ENCODE measurements around the gene LRRC2. TPM values are rescaled to one million over a fixed set of nuclear protein-coding genes. Genes with fewer than 3 reads are reported as not detected.
A peak's percentile ranks its signal among the peaks of the same experiment; 100 is the strongest.

LRRC2 gene
- total RNA-seq, 1 donor from 2014 or later, result 0.87 TPM

- Mint-ChIP-seq H3K4me1 (peaks cover 7% of the 10 kb centered on the region), H3K9me3 (no peaks in the 10 kb centered on the region), H3K27me3 (ENCODE audit: low read depth) (peaks cover 11% of the 10 kb centered on the region), H3K4me3 (peak overlapping the region; percentile 17), H3K27ac (no peak overlapping the region), H3K36me3 (no peaks in the 10 kb centered on the region)
- peak; percentile 84 to 94 for DNase-seq (ENCODE audit: low spot score in 2 of 2, unreplicated experiment in 2 of 2)
- TF ChIP-seq, protein P1, sequence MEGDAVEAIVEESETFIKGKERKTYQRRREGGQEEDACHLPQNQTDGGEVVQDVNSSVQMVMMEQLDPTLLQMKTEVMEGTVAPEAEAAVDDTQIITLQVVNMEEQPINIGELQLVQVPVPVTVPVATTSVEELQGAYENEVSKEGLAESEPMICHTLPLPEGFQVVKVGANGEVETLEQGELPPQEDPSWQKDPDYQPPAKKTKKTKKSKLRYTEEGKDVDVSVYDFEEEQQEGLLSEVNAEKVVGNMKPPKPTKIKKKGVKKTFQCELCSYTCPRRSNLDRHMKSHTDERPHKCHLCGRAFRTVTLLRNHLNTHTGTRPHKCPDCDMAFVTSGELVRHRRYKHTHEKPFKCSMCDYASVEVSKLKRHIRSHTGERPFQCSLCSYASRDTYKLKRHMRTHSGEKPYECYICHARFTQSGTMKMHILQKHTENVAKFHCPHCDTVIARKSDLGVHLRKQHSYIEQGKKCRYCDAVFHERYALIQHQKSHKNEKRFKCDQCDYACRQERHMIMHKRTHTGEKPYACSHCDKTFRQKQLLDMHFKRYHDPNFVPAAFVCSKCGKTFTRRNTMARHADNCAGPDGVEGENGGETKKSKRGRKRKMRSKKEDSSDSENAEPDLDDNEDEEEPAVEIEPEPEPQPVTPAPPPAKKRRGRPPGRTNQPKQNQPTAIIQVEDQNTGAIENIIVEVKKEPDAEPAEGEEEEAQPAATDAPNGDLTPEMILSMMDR (IDR thresholded peaks at IDR 0.05; ENCODE audit: unreplicated experiment), result peak; percentile 79
These were observed 77.3 kb downstream of the LRRC2 start for GRCh38 chr3:46488735-46489361.

DNA sequence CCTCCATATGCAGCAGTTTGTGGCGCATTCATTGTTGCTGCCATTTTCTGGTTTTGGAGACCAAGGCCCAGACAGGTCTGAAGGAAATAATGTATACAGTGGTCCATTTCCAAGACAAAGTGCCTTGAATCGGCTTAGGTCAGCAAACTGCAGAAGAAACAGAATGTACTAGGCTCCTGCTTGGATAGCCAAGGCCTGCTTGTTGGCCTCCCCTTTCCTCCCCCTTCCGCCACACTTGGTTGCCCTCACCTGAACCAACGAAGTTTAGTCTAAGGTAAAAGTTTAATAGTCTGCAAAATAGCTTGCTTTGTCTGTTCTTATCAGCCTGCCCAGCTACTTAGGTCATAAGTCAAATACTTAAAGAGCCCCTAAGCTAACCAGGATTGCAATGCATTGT is 80.3 kb downstream of the LRRC2 start:
- Mint-ChIP-seq H3K4me3 (no peak overlapping the region), H3K27me3 (ENCODE audit: low read depth) (peaks cover 23% of the 10 kb centered on the region), H3K36me3 (no peaks in the 10 kb centered on the region), H3K27ac (no peak overlapping the region), H3K4me1 (peaks cover 7% of the 10 kb centered on the region), H3K9me3 (no peaks in the 10 kb centered on the region)
- DNase-seq (ENCODE audit: low spot score in 2 of 2, unreplicated experiment in 2 of 2), result no peak
- TF ChIP-seq, protein P1 (IDR thresholded peaks at IDR 0.05; ENCODE audit: unreplicated experiment), result no peak

DNA sequence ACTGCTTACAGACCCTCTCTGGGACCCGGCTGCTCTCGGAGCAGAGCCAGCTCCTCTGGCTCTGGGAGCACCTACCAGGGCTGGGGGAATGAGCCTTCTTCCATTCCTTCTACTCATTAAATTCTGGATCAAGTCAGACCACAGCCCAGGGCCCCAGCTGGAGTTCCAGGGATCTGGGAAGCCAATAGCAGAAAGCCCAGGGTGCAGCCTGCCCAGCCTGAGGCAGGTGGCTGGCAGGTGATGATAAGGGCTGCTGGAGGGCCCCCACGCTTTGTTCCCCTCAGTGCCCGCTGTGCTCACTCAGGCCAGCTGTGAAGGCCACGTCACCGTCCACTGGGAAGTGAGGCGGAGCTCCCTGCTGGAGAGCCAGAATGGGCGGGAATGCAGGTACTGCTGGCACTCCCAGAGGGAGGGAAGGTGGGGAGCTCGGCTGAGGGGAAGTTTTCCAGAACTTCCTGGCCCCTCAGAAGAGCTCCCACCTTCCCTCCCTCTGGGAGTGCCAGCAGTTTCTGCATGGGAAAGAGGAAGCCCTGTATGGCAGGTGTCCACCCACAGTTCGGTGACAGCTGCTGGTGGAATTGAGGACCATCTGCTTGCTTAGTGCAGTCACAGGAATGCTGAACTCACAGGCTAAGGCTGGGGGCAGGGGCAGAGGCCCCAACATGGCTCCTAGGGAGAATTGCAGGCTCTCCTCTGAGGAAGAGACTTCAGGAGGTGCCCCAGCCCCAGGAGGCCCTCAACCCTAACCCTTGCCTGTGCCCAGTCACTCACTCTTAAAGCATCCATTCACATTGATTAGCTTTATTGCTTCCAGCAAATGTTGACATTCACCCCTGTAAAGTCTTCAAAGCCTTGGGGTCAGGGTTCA is 81.0 kb downstream of the LRRC2 start:
- H3K9me3 Mint-ChIP-seq, result no peaks in the 10 kb centered on the region
- TF ChIP-seq, protein P1 (IDR thresholded peaks at IDR 0.05; ENCODE audit: unreplicated experiment), result no peak
- H3K27ac Mint-ChIP-seq, result no peak overlapping the region
- peaks cover 30% of the 10 kb centered on the region for H3K27me3 Mint-ChIP-seq (ENCODE audit: low read depth)
- H3K4me3 Mint-ChIP-seq, result no peak overlapping the region
- H3K36me3 Mint-ChIP-seq, result no peaks in the 10 kb centered on the region
- H3K4me1 Mint-ChIP-seq, result peaks cover 7% of the 10 kb centered on the region
- DNase-seq (ENCODE audit: low spot score in 2 of 2, unreplicated experiment in 2 of 2), result no peak

DNA sequence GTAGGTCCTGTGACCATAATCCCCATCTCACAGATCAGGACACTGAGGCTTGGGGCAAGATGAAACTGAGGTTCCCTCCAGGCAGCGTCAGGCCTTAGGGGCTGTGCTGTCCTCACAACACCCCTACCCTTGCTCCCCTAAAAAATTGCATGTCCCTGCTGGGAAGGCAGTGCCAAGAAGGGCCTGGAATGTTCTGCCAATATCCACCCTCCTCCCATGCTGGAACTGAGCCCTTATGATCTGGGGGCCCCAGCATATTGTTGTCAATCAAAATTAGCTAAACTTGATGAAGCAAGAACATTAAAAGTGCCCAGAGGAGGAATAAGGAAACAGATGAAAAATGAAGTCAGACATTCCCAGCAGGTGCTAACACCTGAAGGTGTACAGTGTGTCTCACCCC is 81.7 kb downstream of the LRRC2 start:
- no peaks in the 10 kb centered on the region for H3K36me3 Mint-ChIP-seq
- TF ChIP-seq, protein P1 (IDR thresholded peaks at IDR 0.05; ENCODE audit: unreplicated experiment), result no peak
- peaks cover 7% of the 10 kb centered on the region for H3K4me1 Mint-ChIP-seq
- H3K9me3 Mint-ChIP-seq, result no peaks in the 10 kb centered on the region
- H3K27ac Mint-ChIP-seq, result no peak overlapping the region
- peaks cover 34% of the 10 kb centered on the region for H3K27me3 Mint-ChIP-seq (ENCODE audit: low read depth)
- no peak overlapping the region for H3K4me3 Mint-ChIP-seq
- DNase-seq (ENCODE audit: low spot score in 2 of 2, unreplicated experiment in 2 of 2), result no peak

DNA sequence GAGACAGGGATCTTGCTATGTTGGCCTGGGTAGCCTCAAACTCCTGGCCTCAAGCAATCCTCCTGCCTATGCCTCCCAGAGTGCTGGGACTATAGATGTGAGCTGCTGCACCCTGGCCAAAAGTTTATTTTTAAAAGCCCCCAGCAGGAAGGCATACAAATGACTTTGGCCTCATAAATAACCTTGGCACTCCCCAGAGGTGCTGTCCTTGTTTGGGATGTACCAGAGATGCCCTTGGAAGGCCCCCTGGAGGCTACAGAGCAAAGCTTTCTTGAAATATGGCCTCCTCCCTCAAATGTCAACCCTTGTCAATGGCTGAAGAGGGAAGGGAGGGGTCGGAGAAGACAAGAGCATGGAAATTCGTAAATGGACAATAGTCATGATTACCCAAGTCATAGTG is 82.3 kb downstream of the LRRC2 start:
- Mint-ChIP-seq H3K27me3 (ENCODE audit: low read depth) (peaks cover 37% of the 10 kb centered on the region), H3K9me3 (no peaks in the 10 kb centered on the region), H3K27ac (no peak overlapping the region), H3K4me3 (no peak overlapping the region), H3K4me1 (peaks cover 2% of the 10 kb centered on the region), H3K36me3 (no peaks in the 10 kb centered on the region)
- TF ChIP-seq, protein P1 (IDR thresholded peaks at IDR 0.05; ENCODE audit: unreplicated experiment), result no peak
- DNase-seq (ENCODE audit: low spot score in 2 of 2, unreplicated experiment in 2 of 2), result no peak
